PC-3 (cell line): Measurements from ENCODE around the gene APOD. TPM values are rescaled to one million over a fixed set of nuclear protein-coding genes. Genes with fewer than 3 reads are reported as not detected.

Source experiments
- ATAC-seq: fragments of 200-7000 bp; cut with Tn5 transposase; 2 replicates; pipeline ENCODE4 v1.9.1; 2020; ENCODE audit warnings: mild to moderate bottlenecking, moderate library complexity
- BruUV-seq: library from RNA; stranded (reverse); fragments of 400-500 nt; replicated peaks from 2 replicates; lab custom pipeline; 2021; lab: Mats Ljungman, UMichigan
- CTCF ChIA-PET: fragments of 300-600 bp; sonication (Branson Sonifier 250); formaldehyde crosslinking; loops from one replicate; lab custom pipeline; 2022; ENCODE audit warnings: antibody characterized with exemption; lab: Charles Lee
- POLR2A ChIA-PET: fragments of 300-600 bp; sonication (Branson Sonifier 250); formaldehyde crosslinking; loops from one replicate; lab custom pipeline; 2022; ENCODE audit warnings: antibody characterized with exemption; ENCODE audit not compliant: unreplicated experiment; lab: Charles Lee
- DNase-seq: peaks from one replicate; pipeline ENCODE4 v3.0.0-alpha.2; 2015
- H2AFZ ChIP-seq: fragments of 300-600 bp; sonication (generic); 2 replicates; pipeline ENCODE4 v1.6.0; 2016; ENCODE audit warnings: antibody characterized with exemption, low read length
- H3F3A ChIP-seq: fragments of 300-600 bp; sonication (generic); one replicate; pipeline ENCODE4 v1.6.0; 2017; ENCODE audit warnings: antibody characterized with exemption, low read length, control low read depth, mild to moderate bottlenecking; ENCODE audit not compliant: unreplicated experiment
- H3K27ac ChIP-seq: fragments of 300-600 bp; sonication (generic); 2 replicates; pipeline ENCODE4 v1.5.1; 2016; ENCODE audit warnings: mild to moderate bottlenecking, low read length
- H3K27me3 ChIP-seq: fragments of 300-600 bp; sonication (generic); 2 replicates; pipeline ENCODE4 v1.6.1; 2016; ENCODE audit warnings: low read length, mixed read lengths
- H3K36me3 ChIP-seq: fragments of 300-600 bp; sonication (generic); 2 replicates; pipeline ENCODE4 v1.6.1; 2016; ENCODE audit warnings: low read depth, mixed run types, low read length, mixed read lengths
- H3K4me1 ChIP-seq: fragments of 300-600 bp; sonication (generic); 2 replicates; pipeline ENCODE4 v1.5.1; 2016; ENCODE audit warnings: low read length; ENCODE audit not compliant: insufficient read depth
- H3K4me2 ChIP-seq: fragments of 300-600 bp; sonication (generic); 2 replicates; pipeline ENCODE4 v1.6.0; 2016; ENCODE audit warnings: low read length
- H3K4me3 ChIP-seq: fragments of 300-600 bp; sonication (generic); 2 replicates; pipeline ENCODE4 v1.5.1; 2016; ENCODE audit warnings: mild to moderate bottlenecking, low read length, mixed read lengths
- H3K79me2 ChIP-seq: fragments of 300-600 bp; sonication (generic); 2 replicates; pipeline ENCODE4 v1.6.1; 2017; ENCODE audit warnings: low read length, mixed read lengths
- H3K9ac ChIP-seq: fragments of 300-600 bp; sonication (generic); 2 replicates; pipeline ENCODE4 v1.6.0; 2016; ENCODE audit warnings: mild to moderate bottlenecking, low read length
- H3K9me2 ChIP-seq: fragments of 300-600 bp; sonication (generic); replicated peaks from 2 replicates; pipeline ENCODE4 v1.6.1; 2016; ENCODE audit warnings: mixed run types, low read length, mixed read lengths
- H3K9me3 ChIP-seq: fragments of 300-600 bp; sonication (generic); 2 replicates; pipeline ENCODE4 v1.6.1; 2016; ENCODE audit warnings: low read length, mixed read lengths
- H4K20me1 ChIP-seq: fragments of 300-600 bp; sonication (generic); 2 replicates; pipeline ENCODE4 v1.6.1; 2016; ENCODE audit warnings: low read length, mixed read lengths
- CTCF ChIP-seq: fragments of 300-600 bp; sonication (generic); conservative IDR thresholded peaks from 2 replicates; pipeline ENCODE4 v1.5.1; 2017; ENCODE audit warnings: antibody characterized with exemption, low read depth, mild to moderate bottlenecking, low read length
- EZH2 ChIP-seq: fragments of 300-600 bp; sonication (generic); IDR thresholded peaks from one replicate; pipeline ENCODE4 v1.6.1; 2017; ENCODE audit warnings: antibody characterized with exemption, mild to moderate bottlenecking, low read length; ENCODE audit not compliant: unreplicated experiment
- EZH2phosphoT487 ChIP-seq: fragments of 300-600 bp; sonication (generic); IDR thresholded peaks from 2 replicates; pipeline ENCODE4 v1.6.1; 2018; ENCODE audit warnings: mild to moderate bottlenecking, antibody characterized with exemption, low read length, borderline replicate concordance
- intact Hi-C: fragments of 100-400 bp; cut with micrococcal nuclease; formaldehyde crosslinking; loops from 2 replicates; pipeline ENCODE4 v1.9.0; 2023
- total RNA-seq: library from RNA; depleted of rRNA; stranded (reverse); fragments of >200 nt; gene quantifications from 2 replicates; pipeline ENCODE4 v1.2.3, GENCODE V29; 2014

Gene APOD
- total RNA-seq, 1 experiment from 2014 or later = not detected

- no peak overlapping the region for H3K4me2 ChIP-seq
- BruUV-seq = no TSS peak
- ChIA-PET CTCF (interaction anchor here (0.6 kb wide), 1 partner anchor 55 kb away, joined by 7 read pairs; no protein-coding TSS in a partner anchor), POLR2A (interaction anchor here (0.6 kb wide), 1 partner anchor 851 kb away, joined by 3 read pairs; no protein-coding TSS in a partner anchor)
- H3K9me3 ChIP-seq = no peaks in the 10 kb centered on the region
- no peaks in the 10 kb centered on the region for H3K9me2 ChIP-seq
- intact Hi-C loops = no loop called here
- H3K79me2 ChIP-seq = no peaks in the 10 kb centered on the region
- H3F3A ChIP-seq = no peaks in the 10 kb centered on the region
- no peak for ATAC-seq
- H3K27me3 ChIP-seq = no peaks in the 10 kb centered on the region
- no peak overlapping the region for H3K4me3 ChIP-seq
- no peak overlapping the region for H3K27ac ChIP-seq
- TF ChIP-seq CTCF (no peak), EZH2 (no peak), EZH2phosphoT487 (no peak)
- H2AFZ ChIP-seq = no peak overlapping the region
- no peaks in the 10 kb centered on the region for H3K36me3 ChIP-seq
- H4K20me1 ChIP-seq = no peaks in the 10 kb centered on the region
- no peak for DNase-seq
- H3K9ac ChIP-seq = no peak overlapping the region
- H3K4me1 ChIP-seq = no peaks in the 10 kb centered on the region
These were observed 9.9 kb downstream of the APOD start for GRCh38 chr3:195573611-195574496.

DNA sequence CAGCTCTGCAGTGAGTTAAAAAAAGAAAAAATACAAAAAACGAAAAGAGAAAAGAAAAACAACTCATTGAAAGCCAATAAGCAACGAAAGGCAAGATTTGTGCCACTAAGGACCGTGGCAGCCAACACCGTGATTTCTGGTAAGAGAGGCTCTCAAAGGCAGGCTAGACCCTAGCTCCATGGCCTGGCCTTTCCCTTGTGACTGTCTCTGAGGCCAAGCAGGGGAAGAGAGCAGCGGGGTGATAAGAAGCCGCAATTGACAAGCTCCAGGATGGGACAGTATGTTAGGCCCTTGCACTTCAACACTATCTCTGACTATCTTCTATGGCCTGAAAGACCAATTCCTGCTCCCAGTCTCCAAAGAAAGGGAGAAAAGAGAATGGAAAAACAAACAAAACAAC, 12.4 kb downstream of the APOD start:
- H3K27me3 ChIP-seq = no peaks in the 10 kb centered on the region
- H3K79me2 ChIP-seq = no peaks in the 10 kb centered on the region
- H2AFZ ChIP-seq = no peak overlapping the region
- ChIA-PET POLR2A (no interaction called here), CTCF (no interaction called here)
- H3F3A ChIP-seq = no peaks in the 10 kb centered on the region
- no TSS peak for BruUV-seq
- no peak for TF ChIP-seq EZH2phosphoT487
- no peak for TF ChIP-seq CTCF
- TF ChIP-seq EZH2 = no peak
- H3K4me1 ChIP-seq = peaks cover 8% of the 10 kb centered on the region
- no peak overlapping the region for H3K4me2 ChIP-seq
- no peak overlapping the region for H3K4me3 ChIP-seq
- H3K27ac ChIP-seq = no peak overlapping the region
- DNase-seq (no peak), ATAC-seq (no peak)
- no peaks in the 10 kb centered on the region for H3K9me3 ChIP-seq
- intact Hi-C loops = no loop called here
- H3K9ac ChIP-seq = no peak overlapping the region
- no peaks in the 10 kb centered on the region for H3K36me3 ChIP-seq
- no peaks in the 10 kb centered on the region for H4K20me1 ChIP-seq
- no peaks in the 10 kb centered on the region for H3K9me2 ChIP-seq

GRCh38 chr3:195570912-195571311, 12.8 kb downstream of the APOD start:
- H4K20me1 ChIP-seq = no peaks in the 10 kb centered on the region
- ATAC-seq (no peak), DNase-seq (no peak)
- H2AFZ ChIP-seq = no peak overlapping the region
- H3K79me2 ChIP-seq = no peaks in the 10 kb centered on the region
- H3K36me3 ChIP-seq = no peaks in the 10 kb centered on the region
- peaks cover 9% of the 10 kb centered on the region for H3K4me1 ChIP-seq
- no peaks in the 10 kb centered on the region for H3K27me3 ChIP-seq
- H3K9me3 ChIP-seq = no peaks in the 10 kb centered on the region
- H3K27ac ChIP-seq = no peak overlapping the region
- ChIA-PET CTCF (no interaction called here), POLR2A (no interaction called here)
- H3K9ac ChIP-seq = no peak overlapping the region
- H3K4me3 ChIP-seq = no peak overlapping the region
- intact Hi-C loops = no loop called here
- no peaks in the 10 kb centered on the region for H3F3A ChIP-seq
- no peaks in the 10 kb centered on the region for H3K9me2 ChIP-seq
- H3K4me2 ChIP-seq = no peak overlapping the region
- BruUV-seq = no TSS peak
- TF ChIP-seq CTCF (no peak), EZH2phosphoT487 (no peak), EZH2 (no peak)
